Omental fat pad (tissue), 4 donors: Measurements from ENCODE around the gene IRAK1BP1. TPM values are rescaled to one million over a fixed set of nuclear protein-coding genes. Genes with fewer than 3 reads are reported as not detected.
"Not testable (repeated sequence)": the region's sequence is repeated elsewhere in the genome, so short reads cannot be mapped to it uniquely, and the experiment has no call there.

Experiments used
- ATAC-seq: fragments of 150-250 bp; one replicate; pipeline ENCODE4 v1.9.1; 2016; ENCODE audit warnings: mild to moderate bottlenecking, moderate library complexity; ENCODE audit not compliant: low FRiP score
- DNase-seq: peaks from one replicate; pipeline ENCODE4 v3.0.0-alpha.2; 2019; ENCODE audit warnings: low spot score
- total RNA-seq, 4 donors: library from RNA; depleted of rRNA; stranded (reverse); fragments of >200 nt; gene quantifications; one replicate each; pipeline ENCODE4 v1.1.0, GENCODE V29; 2016
- TF ChIP-seq, protein P1 (sequence below), 3 donors: fragments of 450-650 bp; IDR thresholded peaks; one replicate each; pipeline ENCODE4 v1.5.1; 2016 to 2017; ENCODE audit warnings: antibody characterized with exemption in 3 of 3, mild to moderate bottlenecking in 3 of 3, moderate library complexity in 2 of 3

The IRAK1BP1 gene
- total RNA-seq, 4 donors from 2014 or later, result 2.5 to 4.2 (median 4.0) TPM

DNA sequence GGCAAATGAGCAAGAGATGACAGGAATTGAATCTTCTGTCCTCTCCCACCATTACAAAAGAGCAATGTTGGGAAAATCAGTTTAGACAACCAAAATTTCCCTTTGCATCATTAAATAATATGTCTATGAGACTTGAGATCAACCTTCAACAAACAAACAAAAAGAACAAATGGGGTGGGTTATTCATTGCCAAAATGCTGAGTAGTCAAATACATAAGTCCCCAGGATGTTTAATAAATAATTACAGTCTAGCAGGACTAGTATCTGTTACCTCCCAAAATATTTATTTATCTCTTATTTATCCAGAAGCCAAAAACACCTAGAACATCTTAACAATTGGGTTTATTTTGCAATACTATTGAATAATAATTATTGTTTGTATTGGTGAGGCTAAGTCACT, 16.2 kb upstream of the IRAK1BP1 start:
- ATAC-seq, result no peak
- no peak for DNase-seq
- TF ChIP-seq, protein P1, sequence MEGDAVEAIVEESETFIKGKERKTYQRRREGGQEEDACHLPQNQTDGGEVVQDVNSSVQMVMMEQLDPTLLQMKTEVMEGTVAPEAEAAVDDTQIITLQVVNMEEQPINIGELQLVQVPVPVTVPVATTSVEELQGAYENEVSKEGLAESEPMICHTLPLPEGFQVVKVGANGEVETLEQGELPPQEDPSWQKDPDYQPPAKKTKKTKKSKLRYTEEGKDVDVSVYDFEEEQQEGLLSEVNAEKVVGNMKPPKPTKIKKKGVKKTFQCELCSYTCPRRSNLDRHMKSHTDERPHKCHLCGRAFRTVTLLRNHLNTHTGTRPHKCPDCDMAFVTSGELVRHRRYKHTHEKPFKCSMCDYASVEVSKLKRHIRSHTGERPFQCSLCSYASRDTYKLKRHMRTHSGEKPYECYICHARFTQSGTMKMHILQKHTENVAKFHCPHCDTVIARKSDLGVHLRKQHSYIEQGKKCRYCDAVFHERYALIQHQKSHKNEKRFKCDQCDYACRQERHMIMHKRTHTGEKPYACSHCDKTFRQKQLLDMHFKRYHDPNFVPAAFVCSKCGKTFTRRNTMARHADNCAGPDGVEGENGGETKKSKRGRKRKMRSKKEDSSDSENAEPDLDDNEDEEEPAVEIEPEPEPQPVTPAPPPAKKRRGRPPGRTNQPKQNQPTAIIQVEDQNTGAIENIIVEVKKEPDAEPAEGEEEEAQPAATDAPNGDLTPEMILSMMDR (IDR thresholded peaks at IDR 0.05), result no peak

- DNase-seq, result no peak
- TF ChIP-seq, protein P1 (IDR thresholded peaks at IDR 0.05), result no peak
- no peak for ATAC-seq
Measured at GRCh38 chr6:78854546-78854945, 12.8 kb upstream of the IRAK1BP1 start.

DNA sequence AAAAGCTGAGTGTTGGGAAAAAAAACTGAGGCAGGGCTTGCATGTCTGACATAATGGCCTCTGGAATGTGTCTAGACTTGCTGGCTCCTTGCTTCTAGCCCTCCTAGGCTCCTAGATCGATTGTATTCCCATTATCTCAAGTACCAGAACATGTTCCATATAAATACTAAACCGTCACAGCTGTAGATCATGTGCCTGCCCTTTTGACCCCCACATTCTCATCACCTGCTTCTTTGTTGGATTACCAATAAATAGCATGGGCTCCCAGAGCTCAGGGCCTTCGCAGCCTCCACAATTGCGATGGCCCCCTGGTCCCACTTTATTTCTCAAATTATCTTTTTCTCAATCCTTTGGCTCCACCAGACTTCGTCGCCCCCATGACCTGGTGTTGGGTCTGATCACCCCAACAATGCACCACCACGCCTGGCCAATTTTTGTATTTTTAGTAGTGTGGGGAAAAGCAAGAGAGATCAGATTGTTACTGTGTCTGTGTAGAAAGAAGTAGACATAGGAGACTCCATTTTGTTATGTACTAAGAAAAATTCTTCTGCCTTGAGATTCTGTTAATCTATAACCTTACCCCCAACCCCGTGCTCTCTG, 8.9 kb upstream of the IRAK1BP1 start:
- not testable (repeated sequence) for DNase-seq, ATAC-seq

DNA sequence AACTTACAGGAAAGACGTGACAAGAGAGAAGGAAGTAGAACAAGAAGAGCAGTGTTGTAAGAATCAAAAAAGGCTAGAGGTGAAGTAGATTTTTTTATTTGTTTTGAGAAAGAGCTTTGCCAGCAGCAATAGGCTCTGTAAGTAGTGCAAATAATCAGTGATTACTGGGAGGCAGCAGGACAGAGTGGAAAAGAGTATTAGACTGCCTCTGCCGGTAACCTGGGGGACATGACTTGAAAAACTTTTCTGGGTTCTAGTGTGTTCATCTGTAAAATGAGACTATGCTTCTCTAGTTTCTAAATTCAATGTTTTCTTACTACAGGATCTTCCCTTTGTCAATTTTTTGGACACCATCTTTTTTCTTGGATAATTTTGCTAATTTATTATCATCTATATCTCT, 5.8 kb upstream of the IRAK1BP1 start:
- ATAC-seq (no peak), DNase-seq (no peak)
- TF ChIP-seq, protein P1 (IDR thresholded peaks at IDR 0.05), result no peak

DNA sequence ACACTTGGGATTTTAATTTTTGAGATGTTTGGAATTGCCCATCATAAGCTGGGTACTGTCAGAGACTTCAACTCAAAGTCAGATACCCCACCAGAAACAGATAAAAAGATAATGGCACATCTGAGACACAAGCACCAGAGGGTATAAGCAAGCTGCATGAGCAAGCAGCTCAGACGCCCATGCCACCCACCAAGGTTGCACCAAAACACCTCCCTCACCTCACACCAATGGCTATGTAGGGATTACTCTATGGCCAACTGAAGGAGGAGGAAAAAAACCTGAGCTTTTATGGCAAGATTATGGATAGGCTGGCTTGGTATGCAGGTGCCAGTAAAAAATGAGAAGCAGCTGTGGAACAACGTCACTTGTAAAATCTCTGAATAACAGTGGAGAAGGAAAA, 3.8 kb upstream of the IRAK1BP1 start:
- no peak for DNase-seq
- no peak for ATAC-seq
- TF ChIP-seq, protein P1 (IDR thresholded peaks at IDR 0.05), result no peak

DNA sequence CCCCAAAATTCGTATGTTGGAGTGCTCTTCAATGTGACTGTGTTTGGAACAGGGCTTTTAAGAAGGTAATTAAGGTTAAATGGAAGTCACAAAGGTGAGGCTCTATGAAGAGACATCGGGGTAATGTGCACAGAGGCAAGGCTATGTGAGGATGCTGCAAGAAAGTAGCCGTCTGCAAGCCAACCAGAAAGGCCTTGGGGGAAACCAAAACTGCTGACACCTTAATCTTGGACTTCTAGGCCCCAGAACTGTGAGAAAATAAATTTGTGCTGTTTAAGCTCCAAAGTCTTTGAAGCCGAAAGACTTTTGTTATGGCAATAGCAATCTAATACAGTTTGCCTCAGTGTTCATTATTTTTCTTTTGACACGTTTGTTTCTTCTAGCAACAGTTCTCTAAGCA, 2.4 kb upstream of the IRAK1BP1 start:
- ATAC-seq (no peak), DNase-seq (no peak)
- TF ChIP-seq, protein P1 (IDR thresholded peaks at IDR 0.05), result no peak

DNA sequence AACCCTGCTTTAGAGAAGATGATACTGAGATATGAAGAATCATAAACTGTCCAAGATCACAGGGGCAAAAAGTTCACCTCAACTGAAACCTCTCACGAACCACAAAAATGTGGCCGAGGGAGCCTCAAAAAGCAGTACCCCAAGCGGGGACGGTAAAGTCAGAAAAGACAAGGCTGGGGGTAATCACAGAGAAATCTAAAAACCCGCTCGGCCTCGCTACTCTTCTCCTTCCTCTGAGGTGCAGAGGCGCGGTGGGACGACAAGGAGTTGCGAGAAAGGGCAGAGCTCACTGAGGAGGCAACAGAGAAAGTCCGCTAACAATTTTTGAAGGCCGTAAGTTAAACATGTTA, 356 bp upstream of the IRAK1BP1 start:
- TF ChIP-seq, protein P1 (IDR thresholded peaks at IDR 0.05), result no peak
- DNase-seq (no peak), ATAC-seq (peak; percentile 42)

DNA sequence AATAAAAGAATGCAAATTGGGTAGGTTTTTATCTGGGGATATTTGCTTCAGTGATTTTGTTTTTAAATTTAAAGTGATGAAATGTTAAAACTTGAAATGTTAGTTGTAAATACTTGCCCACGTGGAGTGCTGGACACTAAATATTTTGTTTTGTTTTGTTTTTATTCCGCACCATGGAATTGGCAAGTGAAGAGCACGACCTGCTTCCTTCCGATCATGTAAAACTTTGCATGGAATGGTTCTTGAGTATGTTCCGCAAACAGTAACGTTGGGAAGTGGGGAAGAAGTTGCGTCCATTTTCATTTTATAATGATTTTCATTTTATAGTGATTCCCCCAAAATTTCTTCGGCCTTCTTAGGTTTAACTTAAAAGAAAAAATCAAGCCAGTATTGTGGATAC, 765 bp downstream of the IRAK1BP1 start:
- DNase-seq, result no peak
- ATAC-seq, result no peak
- TF ChIP-seq, protein P1 (IDR thresholded peaks at IDR 0.05), result no peak
